WTC11 (cell line): ENCODE measurements around the gene ADSL. TPM values are rescaled to one million over a fixed set of nuclear protein-coding genes. Genes with fewer than 3 reads are reported as not detected.

Experiments
- ATAC-seq: fragments of 200-7000 bp; cut with Tn5 transposase; 2 replicates; pipeline ENCODE4 v1.10.0; 2021; ENCODE audit warnings: mild to moderate bottlenecking, moderate library complexity
- CTCF ChIA-PET: fragments of 300-600 bp; sonication (Branson Sonifier 250); formaldehyde crosslinking; loops from one replicate; lab custom pipeline; 2021; ENCODE audit warnings: antibody characterized with exemption; lab: Charles Lee
- POLR2A ChIA-PET: fragments of 350-600 bp; sonication (Branson Sonifier 250); formaldehyde crosslinking; loops from one replicate; lab custom pipeline; 2021; ENCODE audit warnings: antibody characterized with exemption; lab: Charles Lee
- DNase-seq: peaks from one replicate; pipeline ENCODE4 v3.0.0; 2021; ENCODE audit warnings: low spot score
- H3K27ac Mint-ChIP-seq: 2 replicates; pipeline ENCODE4 v1.8.0; 2021; ENCODE audit warnings: mixed read lengths
- H3K27me3 Mint-ChIP-seq: 2 replicates; pipeline ENCODE4 v1.8.0; 2021; ENCODE audit warnings: low read depth, mild to moderate bottlenecking, moderate library complexity, mixed read lengths
- H3K36me3 Mint-ChIP-seq: 2 replicates; pipeline ENCODE4 v1.8.0; 2021; ENCODE audit warnings: mixed read lengths
- H3K4me1 Mint-ChIP-seq: 2 replicates; pipeline ENCODE4 v1.8.0; 2022; ENCODE audit warnings: mixed read lengths
- H3K4me3 Mint-ChIP-seq: 2 replicates; pipeline ENCODE4 v1.8.0; 2021; ENCODE audit warnings: mild to moderate bottlenecking, moderate library complexity, mixed read lengths
- H3K9me3 Mint-ChIP-seq: 2 replicates; pipeline ENCODE4 v1.8.0; 2021; ENCODE audit warnings: mixed read lengths
- CREM ChIP-seq: sonication (generic); formaldehyde crosslinking; IDR thresholded peaks from 2 replicates; pipeline ENCODE4 v1.8.1; 2022; ENCODE audit warnings: mild to moderate bottlenecking, missing genetic modification reagents, moderate library complexity
- FOXJ3 ChIP-seq: sonication (generic); formaldehyde crosslinking; IDR thresholded peaks from 2 replicates; pipeline ENCODE4 v1.9.0; 2021; ENCODE audit warnings: missing genetic modification reagents, mild to moderate bottlenecking, borderline replicate concordance
- FOXK1 ChIP-seq: sonication (generic); formaldehyde crosslinking; IDR thresholded peaks from 2 replicates; pipeline ENCODE4 v1.8.0; 2022; ENCODE audit warnings: mild to moderate bottlenecking, moderate library complexity, missing genetic modification reagents
- FOXP1 ChIP-seq: sonication (generic); formaldehyde crosslinking; IDR thresholded peaks from 2 replicates; pipeline ENCODE4 v1.8.0; 2022; ENCODE audit warnings: missing genetic modification reagents, mild to moderate bottlenecking, moderate library complexity, borderline replicate concordance
- GRHL2 ChIP-seq: fragments of 250-450 bp; sonication (Bioruptor Pico); IDR thresholded peaks from 2 replicates; pipeline ENCODE4 v1.8.0; 2022; ENCODE audit warnings: mild to moderate bottlenecking, moderate library complexity; ENCODE audit not compliant: insufficient replicate concordance, severe bottlenecking
- IRF2 ChIP-seq: sonication (generic); formaldehyde crosslinking; IDR thresholded peaks from 2 replicates; pipeline ENCODE4 v1.8.0; 2022; ENCODE audit warnings: low read depth, missing genetic modification reagents, borderline replicate concordance
- JAZF1 ChIP-seq: fragments of 250-450 bp; sonication (Bioruptor Pico); IDR thresholded peaks from 2 replicates; pipeline ENCODE4 v1.9.0; 2021; ENCODE audit warnings: moderate library complexity, mild to moderate bottlenecking, inconsistent platforms
- MXD4 ChIP-seq: fragments of 250-450 bp; sonication (Bioruptor Pico); IDR thresholded peaks from 2 replicates; pipeline ENCODE4 v1.8.0; 2021; ENCODE audit warnings: mild to moderate bottlenecking, moderate library complexity, borderline replicate concordance
- NFE2L1 ChIP-seq: sonication (generic); formaldehyde crosslinking; IDR thresholded peaks from 2 replicates; pipeline ENCODE4 v1.8.1; 2023; ENCODE audit warnings: missing genetic modification reagents
- NFYB ChIP-seq: sonication (generic); formaldehyde crosslinking; conservative IDR thresholded peaks from 2 replicates; pipeline ENCODE4 v1.8.0; 2022; ENCODE audit warnings: low read depth, missing genetic modification reagents
- NR1H2 ChIP-seq: sonication (generic); formaldehyde crosslinking; IDR thresholded peaks from 2 replicates; pipeline ENCODE4 v1.9.0; 2021; ENCODE audit warnings: mild to moderate bottlenecking, moderate library complexity, missing genetic modification reagents
- RELA ChIP-seq: sonication (generic); formaldehyde crosslinking; IDR thresholded peaks from 2 replicates; pipeline ENCODE4 v1.8.1; 2022; ENCODE audit warnings: missing genetic modification reagents, mild to moderate bottlenecking, borderline replicate concordance
- RORB ChIP-seq: fragments of 250-450 bp; sonication (Bioruptor Pico); IDR thresholded peaks from 2 replicates; pipeline ENCODE4 v1.9.0; 2021; ENCODE audit warnings: mild to moderate bottlenecking
- SMAD4 ChIP-seq: sonication (generic); formaldehyde crosslinking; IDR thresholded peaks from 2 replicates; pipeline ENCODE4 v1.8.0; 2022; ENCODE audit warnings: mild to moderate bottlenecking, missing genetic modification reagents
- SOX15 ChIP-seq: fragments of 250-450 bp; sonication (Bioruptor Pico); IDR thresholded peaks from 2 replicates; pipeline ENCODE4 v1.9.0; 2021; ENCODE audit warnings: mild to moderate bottlenecking
- TCF7 ChIP-seq: sonication (generic); formaldehyde crosslinking; IDR thresholded peaks from 2 replicates; pipeline ENCODE4 v1.8.0; 2022; ENCODE audit warnings: mild to moderate bottlenecking, low read depth, missing genetic modification reagents, moderate library complexity
- TEAD4 ChIP-seq: sonication (generic); formaldehyde crosslinking; IDR thresholded peaks from 2 replicates; pipeline ENCODE4 v1.8.0; 2022; ENCODE audit warnings: mild to moderate bottlenecking, missing genetic modification reagents
- ZNF121 ChIP-seq: sonication (generic); formaldehyde crosslinking; IDR thresholded peaks from 2 replicates; pipeline ENCODE4 v1.8.0; 2023; ENCODE audit warnings: missing genetic modification reagents
- total RNA-seq: library from RNA; stranded (reverse); gene quantifications from 3 replicates; pipeline ENCODE4 v1.2.3, GENCODE V29; 2021
- TF ChIP-seq, protein P1 (sequence below): sonication (generic); formaldehyde crosslinking; IDR thresholded peaks from 2 replicates; pipeline ENCODE4 v1.8.0; 2022; ENCODE audit warnings: mild to moderate bottlenecking, missing genetic modification reagents
- TF ChIP-seq, protein P2 (sequence below): sonication (generic); formaldehyde crosslinking; IDR thresholded peaks from 2 replicates; pipeline ENCODE4 v1.8.1; 2023; ENCODE audit warnings: mild to moderate bottlenecking, missing genetic modification reagents, borderline replicate concordance
- TF ChIP-seq, protein P3 (sequence below): fragments of 250-450 bp; sonication (Bioruptor Pico); IDR thresholded peaks from 2 replicates; pipeline ENCODE4 v1.9.0; 2021; ENCODE audit warnings: mild to moderate bottlenecking, borderline replicate concordance
- TF ChIP-seq, protein P4 (sequence below): sonication (generic); formaldehyde crosslinking; IDR thresholded peaks from 2 replicates; pipeline ENCODE4 v1.8.1; 2023; ENCODE audit warnings: mild to moderate bottlenecking, missing genetic modification reagents
- TF ChIP-seq, protein P5 (sequence below): sonication (generic); formaldehyde crosslinking; IDR thresholded peaks from 2 replicates; pipeline ENCODE4 v1.8.1; 2023; ENCODE audit warnings: mild to moderate bottlenecking, moderate library complexity, missing genetic modification reagents

Gene ADSL
- total RNA-seq, 1 experiment from 2014 or later, result 154 TPM

DNA sequence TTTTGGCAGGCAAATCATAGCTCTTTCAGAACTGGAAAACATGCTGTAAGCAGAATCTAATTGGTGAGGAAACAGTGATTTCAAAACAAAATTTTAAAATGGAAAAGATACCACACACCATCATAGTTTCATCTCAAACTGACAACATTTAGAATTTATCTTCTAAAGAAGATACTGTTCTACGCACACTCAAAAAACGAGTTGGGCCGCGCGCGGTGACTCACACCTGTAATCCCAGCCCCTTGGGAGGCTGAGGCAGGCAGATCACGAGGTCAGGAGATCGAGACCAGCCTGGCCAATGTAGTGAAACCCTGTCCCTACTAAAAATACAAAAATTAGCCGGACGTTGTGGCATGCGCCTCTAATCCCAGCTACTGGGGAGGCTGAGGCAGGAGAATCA lies 44.2 kb upstream of the ADSL start:
- no peaks in the 10 kb centered on the region for H3K4me1 Mint-ChIP-seq
- no peak overlapping the region for H3K4me3 Mint-ChIP-seq
- no peak for ATAC-seq
- TF ChIP-seq, protein P1, sequence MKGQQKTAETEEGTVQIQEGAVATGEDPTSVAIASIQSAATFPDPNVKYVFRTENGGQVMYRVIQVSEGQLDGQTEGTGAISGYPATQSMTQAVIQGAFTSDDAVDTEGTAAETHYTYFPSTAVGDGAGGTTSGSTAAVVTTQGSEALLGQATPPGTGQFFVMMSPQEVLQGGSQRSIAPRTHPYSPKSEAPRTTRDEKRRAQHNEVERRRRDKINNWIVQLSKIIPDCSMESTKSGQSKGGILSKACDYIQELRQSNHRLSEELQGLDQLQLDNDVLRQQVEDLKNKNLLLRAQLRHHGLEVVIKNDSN (CRISPR knock-in tag), result no peak
- TF ChIP-seq NFE2L1 (CRISPR knock-in tag) (no peak), SOX15 (CRISPR knock-in tag) (no peak), TEAD4 (CRISPR knock-in tag) (no peak), TCF7 (CRISPR knock-in tag) (no peak), MXD4 (CRISPR knock-in tag) (no peak), FOXJ3 (CRISPR knock-in tag) (no peak), FOXK1 (CRISPR knock-in tag) (no peak), SMAD4 (no peak), IRF2 (CRISPR knock-in tag) (no peak), RORB (no peak), FOXP1 (CRISPR knock-in tag) (no peak), NFYB (CRISPR knock-in tag) (no peak)
- TF ChIP-seq, protein P2, sequence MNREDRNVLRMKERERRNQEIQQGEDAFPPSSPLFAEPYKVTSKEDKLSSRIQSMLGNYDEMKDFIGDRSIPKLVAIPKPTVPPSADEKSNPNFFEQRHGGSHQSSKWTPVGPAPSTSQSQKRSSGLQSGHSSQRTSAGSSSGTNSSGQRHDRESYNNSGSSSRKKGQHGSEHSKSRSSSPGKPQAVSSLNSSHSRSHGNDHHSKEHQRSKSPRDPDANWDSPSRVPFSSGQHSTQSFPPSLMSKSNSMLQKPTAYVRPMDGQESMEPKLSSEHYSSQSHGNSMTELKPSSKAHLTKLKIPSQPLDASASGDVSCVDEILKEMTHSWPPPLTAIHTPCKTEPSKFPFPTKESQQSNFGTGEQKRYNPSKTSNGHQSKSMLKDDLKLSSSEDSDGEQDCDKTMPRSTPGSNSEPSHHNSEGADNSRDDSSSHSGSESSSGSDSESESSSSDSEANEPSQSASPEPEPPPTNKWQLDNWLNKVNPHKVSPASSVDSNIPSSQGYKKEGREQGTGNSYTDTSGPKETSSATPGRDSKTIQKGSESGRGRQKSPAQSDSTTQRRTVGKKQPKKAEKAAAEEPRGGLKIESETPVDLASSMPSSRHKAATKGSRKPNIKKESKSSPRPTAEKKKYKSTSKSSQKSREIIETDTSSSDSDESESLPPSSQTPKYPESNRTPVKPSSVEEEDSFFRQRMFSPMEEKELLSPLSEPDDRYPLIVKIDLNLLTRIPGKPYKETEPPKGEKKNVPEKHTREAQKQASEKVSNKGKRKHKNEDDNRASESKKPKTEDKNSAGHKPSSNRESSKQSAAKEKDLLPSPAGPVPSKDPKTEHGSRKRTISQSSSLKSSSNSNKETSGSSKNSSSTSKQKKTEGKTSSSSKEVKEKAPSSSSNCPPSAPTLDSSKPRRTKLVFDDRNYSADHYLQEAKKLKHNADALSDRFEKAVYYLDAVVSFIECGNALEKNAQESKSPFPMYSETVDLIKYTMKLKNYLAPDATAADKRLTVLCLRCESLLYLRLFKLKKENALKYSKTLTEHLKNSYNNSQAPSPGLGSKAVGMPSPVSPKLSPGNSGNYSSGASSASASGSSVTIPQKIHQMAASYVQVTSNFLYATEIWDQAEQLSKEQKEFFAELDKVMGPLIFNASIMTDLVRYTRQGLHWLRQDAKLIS (CRISPR knock-in tag), result no peak
- TF ChIP-seq, protein P3, sequence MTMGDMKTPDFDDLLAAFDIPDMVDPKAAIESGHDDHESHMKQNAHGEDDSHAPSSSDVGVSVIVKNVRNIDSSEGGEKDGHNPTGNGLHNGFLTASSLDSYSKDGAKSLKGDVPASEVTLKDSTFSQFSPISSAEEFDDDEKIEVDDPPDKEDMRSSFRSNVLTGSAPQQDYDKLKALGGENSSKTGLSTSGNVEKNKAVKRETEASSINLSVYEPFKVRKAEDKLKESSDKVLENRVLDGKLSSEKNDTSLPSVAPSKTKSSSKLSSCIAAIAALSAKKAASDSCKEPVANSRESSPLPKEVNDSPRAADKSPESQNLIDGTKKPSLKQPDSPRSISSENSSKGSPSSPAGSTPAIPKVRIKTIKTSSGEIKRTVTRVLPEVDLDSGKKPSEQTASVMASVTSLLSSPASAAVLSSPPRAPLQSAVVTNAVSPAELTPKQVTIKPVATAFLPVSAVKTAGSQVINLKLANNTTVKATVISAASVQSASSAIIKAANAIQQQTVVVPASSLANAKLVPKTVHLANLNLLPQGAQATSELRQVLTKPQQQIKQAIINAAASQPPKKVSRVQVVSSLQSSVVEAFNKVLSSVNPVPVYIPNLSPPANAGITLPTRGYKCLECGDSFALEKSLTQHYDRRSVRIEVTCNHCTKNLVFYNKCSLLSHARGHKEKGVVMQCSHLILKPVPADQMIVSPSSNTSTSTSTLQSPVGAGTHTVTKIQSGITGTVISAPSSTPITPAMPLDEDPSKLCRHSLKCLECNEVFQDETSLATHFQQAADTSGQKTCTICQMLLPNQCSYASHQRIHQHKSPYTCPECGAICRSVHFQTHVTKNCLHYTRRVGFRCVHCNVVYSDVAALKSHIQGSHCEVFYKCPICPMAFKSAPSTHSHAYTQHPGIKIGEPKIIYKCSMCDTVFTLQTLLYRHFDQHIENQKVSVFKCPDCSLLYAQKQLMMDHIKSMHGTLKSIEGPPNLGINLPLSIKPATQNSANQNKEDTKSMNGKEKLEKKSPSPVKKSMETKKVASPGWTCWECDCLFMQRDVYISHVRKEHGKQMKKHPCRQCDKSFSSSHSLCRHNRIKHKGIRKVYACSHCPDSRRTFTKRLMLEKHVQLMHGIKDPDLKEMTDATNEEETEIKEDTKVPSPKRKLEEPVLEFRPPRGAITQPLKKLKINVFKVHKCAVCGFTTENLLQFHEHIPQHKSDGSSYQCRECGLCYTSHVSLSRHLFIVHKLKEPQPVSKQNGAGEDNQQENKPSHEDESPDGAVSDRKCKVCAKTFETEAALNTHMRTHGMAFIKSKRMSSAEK (CRISPR knock-in tag), result no peak
- TF ChIP-seq, protein P4, sequence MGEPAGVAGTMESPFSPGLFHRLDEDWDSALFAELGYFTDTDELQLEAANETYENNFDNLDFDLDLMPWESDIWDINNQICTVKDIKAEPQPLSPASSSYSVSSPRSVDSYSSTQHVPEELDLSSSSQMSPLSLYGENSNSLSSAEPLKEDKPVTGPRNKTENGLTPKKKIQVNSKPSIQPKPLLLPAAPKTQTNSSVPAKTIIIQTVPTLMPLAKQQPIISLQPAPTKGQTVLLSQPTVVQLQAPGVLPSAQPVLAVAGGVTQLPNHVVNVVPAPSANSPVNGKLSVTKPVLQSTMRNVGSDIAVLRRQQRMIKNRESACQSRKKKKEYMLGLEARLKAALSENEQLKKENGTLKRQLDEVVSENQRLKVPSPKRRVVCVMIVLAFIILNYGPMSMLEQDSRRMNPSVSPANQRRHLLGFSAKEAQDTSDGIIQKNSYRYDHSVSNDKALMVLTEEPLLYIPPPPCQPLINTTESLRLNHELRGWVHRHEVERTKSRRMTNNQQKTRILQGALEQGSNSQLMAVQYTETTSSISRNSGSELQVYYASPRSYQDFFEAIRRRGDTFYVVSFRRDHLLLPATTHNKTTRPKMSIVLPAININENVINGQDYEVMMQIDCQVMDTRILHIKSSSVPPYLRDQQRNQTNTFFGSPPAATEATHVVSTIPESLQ (CRISPR knock-in tag), result no peak
- H3K9me3 Mint-ChIP-seq, result no peaks in the 10 kb centered on the region
- POLR2A ChIA-PET, result no interaction called here
- no peak for DNase-seq
- peaks cover 34% of the 10 kb centered on the region for H3K36me3 Mint-ChIP-seq
- CTCF ChIA-PET, result no interaction called here
- no peaks in the 10 kb centered on the region; the same call in 1 of the 2 replicates for H3K27me3 Mint-ChIP-seq
- H3K27ac Mint-ChIP-seq, result no peak overlapping the region

DNA sequence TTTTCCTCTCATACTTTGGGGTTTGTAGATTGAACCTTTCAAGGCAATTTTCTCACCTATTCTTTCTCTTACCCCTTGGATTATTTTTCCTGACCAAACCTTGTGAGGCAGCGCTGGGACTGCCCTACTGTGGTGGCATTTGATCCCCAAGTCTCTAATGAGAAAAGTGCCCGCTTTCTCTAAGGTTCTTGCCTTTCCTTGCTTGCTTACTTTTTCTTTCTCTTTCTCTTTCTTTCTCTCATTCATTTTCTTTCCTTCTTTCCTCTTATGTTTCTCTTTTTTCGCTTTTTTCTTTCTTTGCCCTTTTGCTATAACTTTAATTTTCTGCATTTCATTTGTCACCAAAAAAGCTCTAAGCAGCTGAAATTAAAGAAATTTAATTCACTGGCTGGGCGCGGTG lies 40.7 kb upstream of the ADSL start:
- POLR2A ChIA-PET, result no interaction called here
- peak overlapping the region; percentile 68; the same call in 1 of the 2 replicates for H3K27ac Mint-ChIP-seq
- TF ChIP-seq NR1H2 (no peak), JAZF1 (no peak), SOX15 (CRISPR knock-in tag) (no peak), RELA (CRISPR knock-in tag) (no peak), GRHL2 (CRISPR knock-in tag) (no peak), ZNF121 (CRISPR knock-in tag) (no peak), CREM (no peak)
- TF ChIP-seq, protein P5, sequence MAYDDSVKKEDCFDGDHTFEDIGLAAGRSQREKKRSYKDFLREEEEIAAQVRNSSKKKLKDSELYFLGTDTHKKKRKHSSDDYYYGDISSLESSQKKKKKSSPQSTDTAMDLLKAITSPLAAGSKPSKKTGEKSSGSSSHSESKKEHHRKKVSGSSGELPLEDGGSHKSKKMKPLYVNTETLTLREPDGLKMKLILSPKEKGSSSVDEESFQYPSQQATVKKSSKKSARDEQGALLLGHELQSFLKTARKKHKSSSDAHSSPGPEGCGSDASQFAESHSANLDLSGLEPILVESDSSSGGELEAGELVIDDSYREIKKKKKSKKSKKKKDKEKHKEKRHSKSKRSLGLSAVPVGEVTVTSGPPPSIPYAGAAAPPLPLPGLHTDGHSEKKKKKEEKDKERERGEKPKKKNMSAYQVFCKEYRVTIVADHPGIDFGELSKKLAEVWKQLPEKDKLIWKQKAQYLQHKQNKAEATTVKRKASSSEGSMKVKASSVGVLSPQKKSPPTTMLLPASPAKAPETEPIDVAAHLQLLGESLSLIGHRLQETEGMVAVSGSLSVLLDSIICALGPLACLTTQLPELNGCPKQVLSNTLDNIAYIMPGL (CRISPR knock-in tag), result no peak

More for the DNA sequence above, 40.7 kb upstream of the ADSL start:
- ATAC-seq, result no peak
- no peaks in the 10 kb centered on the region for H3K4me1 Mint-ChIP-seq
- peaks cover 52% of the 10 kb centered on the region for H3K36me3 Mint-ChIP-seq
- CTCF ChIA-PET, result no interaction called here
- no peak for DNase-seq
- H3K4me3 Mint-ChIP-seq, result no peak overlapping the region
- H3K27me3 Mint-ChIP-seq, result no peaks in the 10 kb centered on the region; the same call in 1 of the 2 replicates
- H3K9me3 Mint-ChIP-seq, result no peaks in the 10 kb centered on the region
